ENCODE results near the gene DMTF1. TPM values are rescaled to one million over a fixed set of nuclear protein-coding genes. Genes with fewer than 3 reads are reported as not detected.

The DMTF1 gene
- total and polyA plus RNA-seq, 9 of the 15 experiments (the other 6 are each of a cell fraction or from before 2014, with no cell fraction given), result 25.7 to 208 (median 74.7) TPM

DNA sequence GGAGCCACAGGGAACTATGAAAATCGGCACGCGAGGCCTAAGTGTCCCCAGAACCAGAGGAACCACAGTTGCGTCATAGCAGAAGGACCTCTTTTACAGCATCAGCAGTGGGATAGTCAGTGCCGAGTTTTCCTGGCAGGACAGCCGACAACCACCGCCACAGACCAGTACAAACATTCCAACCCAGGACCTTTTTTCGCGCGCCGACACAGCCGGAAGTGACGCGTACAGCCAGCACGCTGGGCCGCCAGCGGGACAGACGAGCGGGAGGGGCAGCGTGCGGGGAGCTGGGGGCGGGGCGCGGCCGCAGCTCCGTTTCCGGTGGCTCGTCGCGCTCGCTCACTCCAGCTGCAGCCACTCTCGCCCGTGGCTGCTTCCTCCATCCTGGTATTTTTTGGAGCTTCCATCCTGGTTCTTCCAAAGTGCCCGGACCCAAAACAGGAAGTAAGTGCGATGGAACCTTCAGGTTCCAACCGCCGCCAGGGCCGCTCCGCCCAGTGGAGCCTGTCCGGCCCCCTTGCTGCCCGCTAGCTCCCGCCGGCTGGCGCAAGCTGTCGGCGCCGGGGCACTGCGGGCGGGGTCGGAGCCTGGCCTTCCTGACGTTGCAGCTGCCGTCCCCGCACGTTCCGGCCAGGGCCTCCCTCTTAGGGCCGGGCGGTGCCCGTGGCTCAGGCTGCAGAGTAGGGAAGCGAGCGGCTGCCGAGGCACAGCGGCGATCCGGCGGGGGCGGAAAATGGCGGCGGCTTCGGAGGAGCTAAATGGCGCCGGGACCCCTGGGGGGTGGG is at the start of gene DMTF1 (continued):
- TF ChIP-seq, protein P1, sequence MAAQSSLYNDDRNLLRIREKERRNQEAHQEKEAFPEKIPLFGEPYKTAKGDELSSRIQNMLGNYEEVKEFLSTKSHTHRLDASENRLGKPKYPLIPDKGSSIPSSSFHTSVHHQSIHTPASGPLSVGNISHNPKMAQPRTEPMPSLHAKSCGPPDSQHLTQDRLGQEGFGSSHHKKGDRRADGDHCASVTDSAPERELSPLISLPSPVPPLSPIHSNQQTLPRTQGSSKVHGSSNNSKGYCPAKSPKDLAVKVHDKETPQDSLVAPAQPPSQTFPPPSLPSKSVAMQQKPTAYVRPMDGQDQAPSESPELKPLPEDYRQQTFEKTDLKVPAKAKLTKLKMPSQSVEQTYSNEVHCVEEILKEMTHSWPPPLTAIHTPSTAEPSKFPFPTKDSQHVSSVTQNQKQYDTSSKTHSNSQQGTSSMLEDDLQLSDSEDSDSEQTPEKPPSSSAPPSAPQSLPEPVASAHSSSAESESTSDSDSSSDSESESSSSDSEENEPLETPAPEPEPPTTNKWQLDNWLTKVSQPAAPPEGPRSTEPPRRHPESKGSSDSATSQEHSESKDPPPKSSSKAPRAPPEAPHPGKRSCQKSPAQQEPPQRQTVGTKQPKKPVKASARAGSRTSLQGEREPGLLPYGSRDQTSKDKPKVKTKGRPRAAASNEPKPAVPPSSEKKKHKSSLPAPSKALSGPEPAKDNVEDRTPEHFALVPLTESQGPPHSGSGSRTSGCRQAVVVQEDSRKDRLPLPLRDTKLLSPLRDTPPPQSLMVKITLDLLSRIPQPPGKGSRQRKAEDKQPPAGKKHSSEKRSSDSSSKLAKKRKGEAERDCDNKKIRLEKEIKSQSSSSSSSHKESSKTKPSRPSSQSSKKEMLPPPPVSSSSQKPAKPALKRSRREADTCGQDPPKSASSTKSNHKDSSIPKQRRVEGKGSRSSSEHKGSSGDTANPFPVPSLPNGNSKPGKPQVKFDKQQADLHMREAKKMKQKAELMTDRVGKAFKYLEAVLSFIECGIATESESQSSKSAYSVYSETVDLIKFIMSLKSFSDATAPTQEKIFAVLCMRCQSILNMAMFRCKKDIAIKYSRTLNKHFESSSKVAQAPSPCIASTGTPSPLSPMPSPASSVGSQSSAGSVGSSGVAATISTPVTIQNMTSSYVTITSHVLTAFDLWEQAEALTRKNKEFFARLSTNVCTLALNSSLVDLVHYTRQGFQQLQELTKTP (IDR thresholded peaks at IDR 0.05; ENCODE audit: low read depth in 1 of 2, partially characterized antibody in 2 of 2), result peak in 1 of 2 experiments; percentile 100
- TF ChIP-seq ATF7 (IDR thresholded peaks at IDR 0.05), result peak; percentile 92
- peak; percentile 60 for TF ChIP-seq CBX5 (IDR thresholded peaks at IDR 0.05; ENCODE audit: borderline replicate concordance, low read depth)
- TF ChIP-seq ZNF41 (CRISPR knock-in tag; conservative IDR thresholded peaks at IDR 0.05), result peak; percentile 43; the same call in 1 of the 2 replicates
- peak; percentile 83 for TF ChIP-seq SMAD4 (CRISPR knock-in tag; conservative IDR thresholded peaks at IDR 0.05)
- TF ChIP-seq HNRNPUL1 (IDR thresholded peaks at IDR 0.05; ENCODE audit: low read length), result no peak
- TF ChIP-seq ETV1 (tag; conservative IDR thresholded peaks at IDR 0.05; ENCODE audit: low read depth), result peak; percentile 96
- no peak for TF ChIP-seq SIRT6 (IDR thresholded peaks at IDR 0.05; ENCODE audit: low read depth, low read length)
- TF ChIP-seq NCOA4 (IDR thresholded peaks at IDR 0.05; ENCODE audit: partially characterized antibody), result no peak
- no peak for TF ChIP-seq HDAC6 (IDR thresholded peaks at IDR 0.05; ENCODE audit: low read depth, low read length)
- TF ChIP-seq ZNF212 (CRISPR knock-in tag; IDR thresholded peaks at IDR 0.05), result peak; percentile 80; the same call in 1 of the 2 replicates
- TF ChIP-seq, protein P2, sequence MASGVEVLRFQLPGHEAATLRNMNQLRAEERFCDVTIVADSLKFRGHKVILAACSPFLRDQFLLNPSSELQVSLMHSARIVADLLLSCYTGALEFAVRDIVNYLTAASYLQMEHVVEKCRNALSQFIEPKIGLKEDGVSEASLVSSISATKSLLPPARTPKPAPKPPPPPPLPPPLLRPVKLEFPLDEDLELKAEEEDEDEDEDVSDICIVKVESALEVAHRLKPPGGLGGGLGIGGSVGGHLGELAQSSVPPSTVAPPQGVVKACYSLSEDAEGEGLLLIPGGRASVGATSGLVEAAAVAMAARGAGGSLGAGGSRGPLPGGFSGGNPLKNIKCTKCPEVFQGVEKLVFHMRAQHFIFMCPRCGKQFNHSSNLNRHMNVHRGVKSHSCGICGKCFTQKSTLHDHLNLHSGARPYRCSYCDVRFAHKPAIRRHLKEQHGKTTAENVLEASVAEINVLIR (CRISPR knock-in tag; IDR thresholded peaks at IDR 0.05), result peak; percentile 90
- peak; percentile 98 for TF ChIP-seq ELF1 (tag; IDR thresholded peaks at IDR 0.05)
- peak; percentile 65 for TF ChIP-seq TAF7 (tag; IDR thresholded peaks at IDR 0.05)
- TF ChIP-seq E2F3 (CRISPR knock-in tag; IDR thresholded peaks at IDR 0.05), result peak; percentile 71; the same call in 1 of the 2 replicates
- TF ChIP-seq, protein P3, sequence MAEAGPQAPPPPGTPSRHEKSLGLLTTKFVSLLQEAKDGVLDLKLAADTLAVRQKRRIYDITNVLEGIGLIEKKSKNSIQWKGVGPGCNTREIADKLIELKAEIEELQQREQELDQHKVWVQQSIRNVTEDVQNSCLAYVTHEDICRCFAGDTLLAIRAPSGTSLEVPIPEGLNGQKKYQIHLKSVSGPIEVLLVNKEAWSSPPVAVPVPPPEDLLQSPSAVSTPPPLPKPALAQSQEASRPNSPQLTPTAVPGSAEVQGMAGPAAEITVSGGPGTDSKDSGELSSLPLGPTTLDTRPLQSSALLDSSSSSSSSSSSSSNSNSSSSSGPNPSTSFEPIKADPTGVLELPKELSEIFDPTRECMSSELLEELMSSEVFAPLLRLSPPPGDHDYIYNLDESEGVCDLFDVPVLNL (CRISPR knock-in tag; IDR thresholded peaks at IDR 0.05; ENCODE audit: low read depth), result peak; percentile 94
- TF ChIP-seq, protein P4, sequence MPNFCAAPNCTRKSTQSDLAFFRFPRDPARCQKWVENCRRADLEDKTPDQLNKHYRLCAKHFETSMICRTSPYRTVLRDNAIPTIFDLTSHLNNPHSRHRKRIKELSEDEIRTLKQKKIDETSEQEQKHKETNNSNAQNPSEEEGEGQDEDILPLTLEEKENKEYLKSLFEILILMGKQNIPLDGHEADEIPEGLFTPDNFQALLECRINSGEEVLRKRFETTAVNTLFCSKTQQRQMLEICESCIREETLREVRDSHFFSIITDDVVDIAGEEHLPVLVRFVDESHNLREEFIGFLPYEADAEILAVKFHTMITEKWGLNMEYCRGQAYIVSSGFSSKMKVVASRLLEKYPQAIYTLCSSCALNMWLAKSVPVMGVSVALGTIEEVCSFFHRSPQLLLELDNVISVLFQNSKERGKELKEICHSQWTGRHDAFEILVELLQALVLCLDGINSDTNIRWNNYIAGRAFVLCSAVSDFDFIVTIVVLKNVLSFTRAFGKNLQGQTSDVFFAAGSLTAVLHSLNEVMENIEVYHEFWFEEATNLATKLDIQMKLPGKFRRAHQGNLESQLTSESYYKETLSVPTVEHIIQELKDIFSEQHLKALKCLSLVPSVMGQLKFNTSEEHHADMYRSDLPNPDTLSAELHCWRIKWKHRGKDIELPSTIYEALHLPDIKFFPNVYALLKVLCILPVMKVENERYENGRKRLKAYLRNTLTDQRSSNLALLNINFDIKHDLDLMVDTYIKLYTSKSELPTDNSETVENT (CRISPR knock-in tag; IDR thresholded peaks at IDR 0.05), result peak; percentile 86; the same call in 1 of the 2 replicates

Data from K562 (cell line).